RKO (cell line): ENCODE measurements around the gene NIN.

Experiments
- DNase-seq: peaks from one replicate; pipeline ENCODE4 v3.0.0-alpha.2; 2016; ENCODE audit warnings: low spot score

Gene NIN

GRCh38 chr14:50830932-50831725 is at the start of gene NIN:
Gene NIN, minus strand, starts transcription at chr14:50831162. Its CDS starts 9,106 bp downstream, at chr14:50822056.
- peak; percentile 79 for DNase-seq

GRCh38 chr14:50875359-50876070 is 44.6 kb upstream of the NIN start:
- DNase-seq = no peak

- no peak for DNase-seq
Measured at GRCh38 chr14:50874757-50875156, 43.8 kb upstream of the NIN start.

- no peak for DNase-seq
Measured at GRCh38 chr14:50871914-50872732, 41.2 kb upstream of the NIN start, which contains the start of gene ABHD12B. Gene ABHD12B, plus strand, starts transcription at chr14:50872053. Its CDS starts 122 bp downstream, at chr14:50872175.

DNA sequence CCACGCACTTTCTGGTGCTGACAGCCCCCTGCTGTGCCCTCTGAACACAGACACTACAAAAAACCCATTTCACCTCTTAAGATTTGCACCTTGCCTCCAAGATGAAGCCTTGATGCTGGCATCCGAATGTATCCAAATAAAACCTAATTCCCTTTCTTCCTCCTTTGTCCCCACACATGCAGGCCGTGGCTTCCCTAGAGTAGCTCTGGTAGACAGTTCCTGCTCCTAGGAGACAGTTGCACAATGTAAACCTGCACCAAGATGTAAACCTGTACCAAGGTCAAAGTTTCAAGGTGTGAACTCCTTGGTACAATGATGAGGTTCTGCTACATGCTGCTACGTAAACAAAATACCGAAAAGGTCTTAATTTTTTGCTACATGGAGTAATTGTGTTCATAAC is 40.3 kb upstream of the NIN start:
- DNase-seq = no peak

GRCh38 chr14:50865391-50866076 is 34.6 kb upstream of the NIN start:
- DNase-seq = no peak

DNA sequence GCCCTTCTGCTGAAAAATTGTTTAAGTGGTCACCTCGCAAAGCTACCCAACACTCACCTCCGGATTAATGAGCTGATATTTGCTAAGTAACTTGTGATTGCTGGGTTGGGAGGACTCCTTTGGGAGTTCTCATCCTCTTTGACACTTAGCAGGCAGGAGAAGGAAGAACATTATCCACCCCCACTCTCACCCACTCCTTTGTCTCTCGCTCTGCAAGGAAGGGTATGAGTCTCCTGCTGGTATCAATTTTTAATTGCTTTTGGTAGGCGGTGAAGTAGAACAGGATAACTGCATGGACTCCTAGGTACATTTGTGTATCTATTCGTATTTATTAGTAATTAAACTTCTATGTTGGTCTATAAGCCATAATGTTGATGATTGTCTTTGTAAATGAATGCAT is 34.0 kb upstream of the NIN start:
- no peak for DNase-seq

GRCh38 chr14:50864237-50864636 is 33.3 kb upstream of the NIN start:
- DNase-seq = no peak

DNA sequence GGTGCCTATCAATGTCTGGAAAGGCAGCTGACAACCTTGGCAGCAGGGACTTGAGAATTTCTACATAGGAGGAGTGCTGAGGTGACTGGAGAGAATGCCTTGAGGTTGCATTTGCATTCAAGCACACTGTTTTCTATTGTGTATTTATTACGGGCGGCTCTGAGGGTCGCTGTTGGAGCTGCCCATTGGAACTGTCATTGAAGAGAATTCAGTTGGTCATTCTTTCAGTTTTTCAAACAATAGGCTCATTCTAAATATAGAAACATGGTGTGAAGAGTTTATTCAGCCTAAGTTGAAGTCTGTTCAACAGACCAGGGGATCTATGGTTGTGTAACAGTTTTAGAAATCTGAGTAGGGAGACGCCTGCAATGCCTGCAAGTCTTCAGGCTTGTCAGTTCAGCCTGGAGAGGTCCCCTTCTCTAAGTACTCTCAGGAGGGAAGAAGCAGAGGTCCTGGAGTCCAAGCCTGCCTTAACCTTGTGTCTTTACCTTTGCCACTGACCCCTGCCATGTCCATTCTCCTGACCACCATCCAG is 31.1 kb upstream of the NIN start:
- no peak for DNase-seq

DNA sequence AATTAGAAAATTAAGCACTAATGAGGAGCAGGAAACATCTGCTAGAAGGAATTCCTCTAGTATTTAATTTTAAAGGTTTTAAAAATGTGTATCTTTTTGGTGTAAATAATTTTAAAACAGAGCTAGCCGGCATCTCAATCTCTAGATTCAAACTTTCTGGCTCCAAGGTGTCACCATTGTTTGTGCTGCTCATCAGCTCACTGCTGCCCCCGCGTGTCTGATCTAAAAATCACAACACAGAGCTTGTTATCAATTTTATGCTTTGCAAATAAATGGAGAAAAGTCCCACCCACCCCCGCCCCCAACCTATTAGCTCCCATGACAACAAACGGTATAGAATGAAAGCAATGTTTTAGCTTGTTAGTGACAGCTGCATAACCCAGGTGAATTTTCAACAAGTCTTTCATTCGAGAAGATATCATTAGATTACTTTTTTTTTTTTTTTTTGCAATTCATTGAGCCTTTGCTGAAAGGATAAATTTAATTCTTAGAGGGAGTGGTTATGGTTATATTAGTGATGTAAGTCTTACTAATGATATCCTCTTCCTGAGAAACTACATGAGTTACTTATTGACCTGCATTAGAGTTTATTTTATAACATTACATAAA is 29.6 kb upstream of the NIN start:
- peak; percentile 81 for DNase-seq

- no peak for DNase-seq
Measured at GRCh38 chr14:50859296-50859624, 28.3 kb upstream of the NIN start.

GRCh38 chr14:50856660-50857059 is 25.7 kb upstream of the NIN start:
- DNase-seq = no peak

- DNase-seq = peak; percentile 30
Measured at GRCh38 chr14:50855558-50855957, 24.6 kb upstream of the NIN start.

- DNase-seq = no peak
Measured at GRCh38 chr14:50854521-50854920, 23.6 kb upstream of the NIN start.

- DNase-seq = no peak
Measured at GRCh38 chr14:50853891-50854290, 22.9 kb upstream of the NIN start.

GRCh38 chr14:50846226-50846880 is 15.4 kb upstream of the NIN start:
- peak; percentile 38 for DNase-seq

GRCh38 chr14:50845166-50845565 is 14.2 kb upstream of the NIN start:
- no peak for DNase-seq

DNA sequence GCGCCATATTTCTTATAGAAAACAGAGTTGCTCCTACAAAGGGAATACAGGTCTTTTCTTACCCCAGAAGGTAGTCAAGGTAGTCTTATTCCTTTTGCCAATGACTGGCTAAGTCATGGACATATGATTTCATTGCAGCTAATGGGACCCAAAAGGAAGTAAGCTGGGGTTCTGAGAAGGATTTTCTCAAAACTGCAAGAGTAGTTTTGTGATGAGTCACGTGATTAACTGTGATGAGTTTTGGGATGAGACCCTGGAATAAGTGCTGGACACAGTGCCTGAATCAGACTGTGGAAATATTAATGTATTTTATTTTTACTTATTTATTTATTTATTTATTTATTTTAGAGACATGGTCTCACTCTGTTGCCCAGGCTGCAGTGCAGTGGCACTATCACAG is 13.4 kb upstream of the NIN start:
- no peak for DNase-seq

- DNase-seq = no peak
Measured at GRCh38 chr14:50839691-50840090, 8.7 kb upstream of the NIN start.

DNA sequence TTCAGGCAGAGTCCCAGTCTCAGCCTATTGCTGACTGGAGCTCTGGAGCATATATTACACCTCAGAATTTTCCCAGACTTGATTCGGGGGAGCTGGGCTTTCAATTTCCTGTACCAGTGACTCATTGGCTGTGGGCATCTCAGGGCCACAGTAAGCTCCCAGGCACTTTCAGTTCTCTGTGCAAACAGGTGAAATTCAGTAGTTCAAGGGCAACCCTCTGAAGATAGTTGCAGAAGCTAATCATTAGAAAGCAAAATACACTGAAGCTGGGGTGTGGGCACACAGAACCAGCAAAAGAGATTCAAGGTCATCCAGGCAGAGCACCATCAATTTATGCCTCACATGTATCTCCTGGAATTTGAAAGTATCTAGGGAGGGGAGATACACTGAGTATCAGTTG is 8.1 kb upstream of the NIN start:
- DNase-seq = no peak
